Liver (tissue), 9 donors: ENCODE measurements around the gene KSR1. TPM values are rescaled to one million over a fixed set of nuclear protein-coding genes. Genes with fewer than 3 reads are reported as not detected.

Source experiments
- DNase-seq: peaks from one replicate; pipeline ENCODE4 v3.0.0-alpha.2; 2017; ENCODE audit warnings: low spot score
- H3K27ac ChIP-seq, 2 donors: one replicate each; pipeline ENCODE4 v1.7.0; 2013; ENCODE audit warnings: inconsistent platforms in 2 of 2, low read length in 2 of 2, control low read depth in 1 of 2, low read depth in 1 of 2, mild to moderate bottlenecking in 1 of 2
- H3K27me3 ChIP-seq, 4 donors: one replicate each; pipeline versions ENCODE4 v1.6.1 to v1.7.0; 2013; ENCODE audit warnings: low read length in 3 of 4, inconsistent platforms in 1 of 4, mild to moderate bottlenecking in 1 of 4, moderate library complexity in 1 of 4; ENCODE audit not compliant: control insufficient read depth in 4 of 4, insufficient read depth in 4 of 4
- H3K36me3 ChIP-seq, 4 donors: one replicate each; pipeline versions ENCODE4 v1.6.1 to v1.7.0; 2013; ENCODE audit warnings: low read length in 3 of 4, mild to moderate bottlenecking in 3 of 4, low read depth in 1 of 4, moderate library complexity in 1 of 4; ENCODE audit not compliant: control insufficient read depth in 4 of 4, insufficient read depth in 3 of 4
- H3K4me1 ChIP-seq, 4 donors: one replicate each; pipeline versions ENCODE4 v1.6.1 to v1.7.0; 2013; ENCODE audit warnings: low read length in 3 of 4, mild to moderate bottlenecking in 3 of 4, moderate library complexity in 1 of 4; ENCODE audit not compliant: control insufficient read depth in 4 of 4, insufficient read depth in 4 of 4
- H3K4me3 ChIP-seq, 3 donors: one replicate each; pipeline versions ENCODE4 v1.6.1 to v1.7.0; 2013; ENCODE audit warnings: low read length in 3 of 3, control low read depth in 1 of 3, low read depth in 1 of 3, mild to moderate bottlenecking in 1 of 3
- H3K9ac ChIP-seq, 2 donors: one replicate each; pipeline ENCODE4 v1.7.0; 2013; ENCODE audit warnings: low read length in 2 of 2, mild to moderate bottlenecking in 2 of 2, moderate library complexity in 2 of 2, control low read depth in 1 of 2, low read depth in 1 of 2
- H3K9me3 ChIP-seq, 4 donors: one replicate each; pipeline versions ENCODE4 v1.6.1 to v1.7.0; 2013; ENCODE audit warnings: low read length in 3 of 4; ENCODE audit not compliant: control insufficient read depth in 4 of 4
- EGR1 ChIP-seq, 2 donors: IDR thresholded peaks; 2 replicates each; pipeline ENCODE4 v1.6.1; 2016 to 2018; ENCODE audit warnings: antibody characterized with exemption in 2 of 2, low read depth in 2 of 2
- FOXA1 ChIP-seq: IDR thresholded peaks from 2 replicates; pipeline ENCODE4 v1.6.1; 2016; ENCODE audit warnings: antibody characterized with exemption
- FOXA2 ChIP-seq: IDR thresholded peaks from 2 replicates; pipeline ENCODE4 v1.6.1; 2016; ENCODE audit warnings: antibody characterized with exemption
- GABPA ChIP-seq, 2 donors: IDR thresholded peaks in 1 of 2; conservative IDR thresholded peaks in 1 of 2; 2 replicates each; pipeline ENCODE4 v1.6.1; 2016; ENCODE audit warnings: antibody characterized with exemption in 2 of 2, mild to moderate bottlenecking in 1 of 2, moderate library complexity in 1 of 2
- HNF4A ChIP-seq, 2 donors: conservative IDR thresholded peaks; 2 replicates each; pipeline ENCODE4 v1.6.1; 2016; ENCODE audit warnings: antibody characterized with exemption in 2 of 2, mild to moderate bottlenecking in 2 of 2
- HNF4G ChIP-seq: IDR thresholded peaks from 2 replicates; pipeline ENCODE4 v1.6.1; 2016; ENCODE audit warnings: antibody characterized with exemption
- JUND ChIP-seq, 2 donors: IDR thresholded peaks; 2 replicates each; pipeline ENCODE4 v1.6.1; 2016; ENCODE audit warnings: antibody characterized with exemption in 2 of 2
- NR2F2 ChIP-seq: IDR thresholded peaks from 2 replicates; pipeline ENCODE4 v1.6.1; 2016; ENCODE audit warnings: antibody characterized with exemption
- RAD21 ChIP-seq, 2 donors: IDR thresholded peaks; 2 replicates each; pipeline ENCODE4 v1.6.1; 2016; ENCODE audit warnings: antibody characterized with exemption in 2 of 2, mild to moderate bottlenecking in 2 of 2
- RXRA ChIP-seq, 2 donors: IDR thresholded peaks; 2 replicates each; pipeline ENCODE4 v1.6.1; 2017 to 2018; ENCODE audit warnings: antibody characterized with exemption in 2 of 2, mild to moderate bottlenecking in 1 of 2
- SP1 ChIP-seq: IDR thresholded peaks from 2 replicates; pipeline ENCODE4 v1.6.1; 2018; ENCODE audit warnings: antibody characterized with exemption, mild to moderate bottlenecking
- TAF1 ChIP-seq: conservative IDR thresholded peaks from 2 replicates; pipeline ENCODE4 v1.6.1; 2016; ENCODE audit warnings: antibody characterized with exemption, mild to moderate bottlenecking
- YY1 ChIP-seq: IDR thresholded peaks from 2 replicates; pipeline ENCODE4 v1.6.1; 2016; ENCODE audit warnings: antibody characterized with exemption, mild to moderate bottlenecking
- WGBS: extraction: QIAGEN DNeasy Blood & Tissue Kit; methylation state at CpG from one replicate; pipeline ENCODE4 v1.1.7; 2013; 5-methylcytosine and 5-hydroxymethylcytosine counted together
- polyA plus RNA-seq, 2 donors: library from polyadenylated mRNA; stranded (reverse) in 1 of 2; unstranded in 1 of 2; fragments of 200-250 nt in 1 of 2; fragments of >200 nt in 1 of 2; fragmentation: Nextera tagmentation in 1 of 2; extraction: Ambion mirVana in 1 of 2; gene quantifications; one replicate each; pipeline versions ENCODE4 v1.2.1 to v1.2.3, GENCODE V29; 2013 to 2015
- total RNA-seq, 2 donors: library from RNA; depleted of rRNA; stranded (reverse); fragments of >200 nt; gene quantifications; one replicate each; pipeline ENCODE4 v1.2.3, GENCODE V29; 2014
- TF ChIP-seq, protein P1 (sequence below): fragments of 150-350 bp; IDR thresholded peaks from 2 replicates; pipeline ENCODE4 v1.5.1; 2017; ENCODE audit warnings: improper control_type of control experiment, low read depth, low read length; ENCODE audit not compliant: missing input control
- TF ChIP-seq, protein P2 (sequence below): IDR thresholded peaks from 2 replicates; pipeline ENCODE4 v1.6.1; 2016; ENCODE audit warnings: antibody characterized with exemption
- TF ChIP-seq, protein P3 (sequence below): IDR thresholded peaks from 2 replicates; pipeline ENCODE4 v1.6.1; 2016; ENCODE audit warnings: antibody characterized with exemption
- TF ChIP-seq, protein P4 (sequence below): IDR thresholded peaks from 2 replicates; pipeline ENCODE4 v1.6.1; 2016; ENCODE audit warnings: antibody characterized with exemption, mild to moderate bottlenecking
- TF ChIP-seq, protein P5 (sequence below): IDR thresholded peaks from 2 replicates; pipeline ENCODE4 v1.6.1; 2016; ENCODE audit warnings: antibody characterized with exemption
- donor health status: healthy.
- donor health status: healthy.
- donor health status: healthy.
- donor health status: healthy.
- donor health status: healthy.

KSR1 gene
- total and polyA plus RNA-seq, 4 donors: 1.2 to 9.0 (median 4.1) TPM

DNA sequence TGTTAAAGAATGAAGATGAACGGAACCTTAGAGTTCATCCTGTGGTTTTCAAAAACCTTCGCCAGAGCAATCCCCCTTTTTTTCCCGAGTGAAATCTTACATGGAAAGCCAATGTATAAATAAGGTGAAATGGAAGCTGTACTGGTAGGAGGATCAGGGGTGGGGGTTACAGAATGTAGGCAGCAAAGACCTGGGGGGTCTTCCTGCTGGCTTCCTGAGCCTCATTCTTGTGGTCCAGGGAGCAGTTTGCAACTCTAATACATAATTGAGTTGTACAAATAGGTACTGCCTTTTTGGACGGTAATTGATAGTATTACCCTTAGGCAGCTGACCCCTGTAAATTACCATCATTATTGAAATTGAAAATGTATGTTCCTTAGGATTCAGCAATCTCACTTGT is 34.1 kb downstream of the KSR1 start:
- no peak for TF ChIP-seq FOXA1
- TF ChIP-seq JUND (IDR thresholded peaks at IDR 0.05): no peak
- no peak for TF ChIP-seq GABPA (IDR thresholded peaks at IDR 0.05 in 1 of 2, conservative IDR thresholded peaks at IDR 0.05 in 1 of 2)
- TF ChIP-seq, protein P1, sequence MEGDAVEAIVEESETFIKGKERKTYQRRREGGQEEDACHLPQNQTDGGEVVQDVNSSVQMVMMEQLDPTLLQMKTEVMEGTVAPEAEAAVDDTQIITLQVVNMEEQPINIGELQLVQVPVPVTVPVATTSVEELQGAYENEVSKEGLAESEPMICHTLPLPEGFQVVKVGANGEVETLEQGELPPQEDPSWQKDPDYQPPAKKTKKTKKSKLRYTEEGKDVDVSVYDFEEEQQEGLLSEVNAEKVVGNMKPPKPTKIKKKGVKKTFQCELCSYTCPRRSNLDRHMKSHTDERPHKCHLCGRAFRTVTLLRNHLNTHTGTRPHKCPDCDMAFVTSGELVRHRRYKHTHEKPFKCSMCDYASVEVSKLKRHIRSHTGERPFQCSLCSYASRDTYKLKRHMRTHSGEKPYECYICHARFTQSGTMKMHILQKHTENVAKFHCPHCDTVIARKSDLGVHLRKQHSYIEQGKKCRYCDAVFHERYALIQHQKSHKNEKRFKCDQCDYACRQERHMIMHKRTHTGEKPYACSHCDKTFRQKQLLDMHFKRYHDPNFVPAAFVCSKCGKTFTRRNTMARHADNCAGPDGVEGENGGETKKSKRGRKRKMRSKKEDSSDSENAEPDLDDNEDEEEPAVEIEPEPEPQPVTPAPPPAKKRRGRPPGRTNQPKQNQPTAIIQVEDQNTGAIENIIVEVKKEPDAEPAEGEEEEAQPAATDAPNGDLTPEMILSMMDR: no peak
- TF ChIP-seq, protein P2, sequence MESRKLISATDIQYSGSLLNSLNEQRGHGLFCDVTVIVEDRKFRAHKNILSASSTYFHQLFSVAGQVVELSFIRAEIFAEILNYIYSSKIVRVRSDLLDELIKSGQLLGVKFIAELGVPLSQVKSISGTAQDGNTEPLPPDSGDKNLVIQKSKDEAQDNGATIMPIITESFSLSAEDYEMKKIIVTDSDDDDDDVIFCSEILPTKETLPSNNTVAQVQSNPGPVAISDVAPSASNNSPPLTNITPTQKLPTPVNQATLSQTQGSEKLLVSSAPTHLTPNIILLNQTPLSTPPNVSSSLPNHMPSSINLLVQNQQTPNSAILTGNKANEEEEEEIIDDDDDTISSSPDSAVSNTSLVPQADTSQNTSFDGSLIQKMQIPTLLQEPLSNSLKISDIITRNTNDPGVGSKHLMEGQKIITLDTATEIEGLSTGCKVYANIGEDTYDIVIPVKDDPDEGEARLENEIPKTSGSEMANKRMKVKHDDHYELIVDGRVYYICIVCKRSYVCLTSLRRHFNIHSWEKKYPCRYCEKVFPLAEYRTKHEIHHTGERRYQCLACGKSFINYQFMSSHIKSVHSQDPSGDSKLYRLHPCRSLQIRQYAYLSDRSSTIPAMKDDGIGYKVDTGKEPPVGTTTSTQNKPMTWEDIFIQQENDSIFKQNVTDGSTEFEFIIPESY: no peak
- TF ChIP-seq, protein P3, sequence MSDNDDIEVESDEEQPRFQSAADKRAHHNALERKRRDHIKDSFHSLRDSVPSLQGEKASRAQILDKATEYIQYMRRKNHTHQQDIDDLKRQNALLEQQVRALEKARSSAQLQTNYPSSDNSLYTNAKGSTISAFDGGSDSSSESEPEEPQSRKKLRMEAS: no peak
- TF ChIP-seq NR2F2: no peak
- TF ChIP-seq HNF4G: no peak
- no peak for TF ChIP-seq RAD21 (IDR thresholded peaks at IDR 0.05)
- no peak for TF ChIP-seq RXRA (IDR thresholded peaks at IDR 0.05)
- TF ChIP-seq TAF1: no peak
- TF ChIP-seq FOXA2: no peak
- TF ChIP-seq, protein P4, sequence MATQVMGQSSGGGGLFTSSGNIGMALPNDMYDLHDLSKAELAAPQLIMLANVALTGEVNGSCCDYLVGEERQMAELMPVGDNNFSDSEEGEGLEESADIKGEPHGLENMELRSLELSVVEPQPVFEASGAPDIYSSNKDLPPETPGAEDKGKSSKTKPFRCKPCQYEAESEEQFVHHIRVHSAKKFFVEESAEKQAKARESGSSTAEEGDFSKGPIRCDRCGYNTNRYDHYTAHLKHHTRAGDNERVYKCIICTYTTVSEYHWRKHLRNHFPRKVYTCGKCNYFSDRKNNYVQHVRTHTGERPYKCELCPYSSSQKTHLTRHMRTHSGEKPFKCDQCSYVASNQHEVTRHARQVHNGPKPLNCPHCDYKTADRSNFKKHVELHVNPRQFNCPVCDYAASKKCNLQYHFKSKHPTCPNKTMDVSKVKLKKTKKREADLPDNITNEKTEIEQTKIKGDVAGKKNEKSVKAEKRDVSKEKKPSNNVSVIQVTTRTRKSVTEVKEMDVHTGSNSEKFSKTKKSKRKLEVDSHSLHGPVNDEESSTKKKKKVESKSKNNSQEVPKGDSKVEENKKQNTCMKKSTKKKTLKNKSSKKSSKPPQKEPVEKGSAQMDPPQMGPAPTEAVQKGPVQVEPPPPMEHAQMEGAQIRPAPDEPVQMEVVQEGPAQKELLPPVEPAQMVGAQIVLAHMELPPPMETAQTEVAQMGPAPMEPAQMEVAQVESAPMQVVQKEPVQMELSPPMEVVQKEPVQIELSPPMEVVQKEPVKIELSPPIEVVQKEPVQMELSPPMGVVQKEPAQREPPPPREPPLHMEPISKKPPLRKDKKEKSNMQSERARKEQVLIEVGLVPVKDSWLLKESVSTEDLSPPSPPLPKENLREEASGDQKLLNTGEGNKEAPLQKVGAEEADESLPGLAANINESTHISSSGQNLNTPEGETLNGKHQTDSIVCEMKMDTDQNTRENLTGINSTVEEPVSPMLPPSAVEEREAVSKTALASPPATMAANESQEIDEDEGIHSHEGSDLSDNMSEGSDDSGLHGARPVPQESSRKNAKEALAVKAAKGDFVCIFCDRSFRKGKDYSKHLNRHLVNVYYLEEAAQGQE: no peak
- no peak for TF ChIP-seq EGR1 (IDR thresholded peaks at IDR 0.05; ENCODE audit: low read depth in 2 of 2)
- no peak for TF ChIP-seq HNF4A (conservative IDR thresholded peaks at IDR 0.05)
- no peaks in the 10 kb centered on the region for H3K27me3 ChIP-seq
- peaks cover 0 to 17% (median 11%) of the 10 kb centered on the region in 4 donors for H3K4me1 ChIP-seq
- 89% methylated on average over 4 of the region's 4 CpGs for WGBS
- no peak overlapping the region for H3K9ac ChIP-seq
- no peaks in the 10 kb centered on the region for H3K9me3 ChIP-seq
- no peaks in the 10 kb centered on the region for H3K36me3 ChIP-seq
- no peak for DNase-seq
- no peak overlapping the region for H3K27ac ChIP-seq
- H3K4me3 ChIP-seq: no peak overlapping the region

DNA sequence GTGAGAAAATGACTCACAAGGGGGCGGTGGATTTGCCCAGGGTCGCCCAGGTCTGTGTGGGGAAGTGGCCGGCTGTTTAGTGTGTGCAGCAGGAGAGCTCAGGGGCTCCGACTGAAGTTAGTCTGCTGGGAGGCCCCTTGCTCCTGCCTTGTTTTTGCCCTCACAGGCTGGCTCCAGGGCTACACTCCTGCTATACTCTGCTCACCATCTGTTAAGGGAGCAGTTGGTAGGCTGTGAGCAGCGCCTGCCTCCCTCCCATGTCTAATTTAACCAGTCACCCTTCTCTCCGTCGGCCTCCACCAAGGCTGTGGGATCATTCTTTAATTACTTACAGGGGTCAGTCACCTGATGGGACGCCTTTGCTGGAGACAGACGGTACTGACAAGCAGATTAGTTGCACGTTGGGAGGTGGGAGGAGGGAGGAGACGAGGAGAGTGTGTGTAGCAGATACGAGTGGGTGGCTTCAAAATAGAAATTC is 35.5 kb downstream of the KSR1 start:
- Histone ChIP-seq H3K27ac (no peak overlapping the region), H3K4me1 (peaks cover 3 to 29% (median 19%) of the 10 kb centered on the region in 4 donors)
- 85% methylated on average over 12 of the region's 12 CpGs for WGBS
- TF ChIP-seq GABPA (IDR thresholded peaks at IDR 0.05 in 1 of 2, conservative IDR thresholded peaks at IDR 0.05 in 1 of 2) (no peak), JUND (IDR thresholded peaks at IDR 0.05) (no peak), SP1 (no peak), RXRA (IDR thresholded peaks at IDR 0.05) (no peak), HNF4G (no peak), TAF1 (no peak), NR2F2 (no peak), YY1 (no peak), RAD21 (IDR thresholded peaks at IDR 0.05) (no peak), EGR1 (IDR thresholded peaks at IDR 0.05; ENCODE audit: low read depth in 2 of 2) (no peak)
- TF ChIP-seq, protein P4: no peak
- TF ChIP-seq, protein P5, sequence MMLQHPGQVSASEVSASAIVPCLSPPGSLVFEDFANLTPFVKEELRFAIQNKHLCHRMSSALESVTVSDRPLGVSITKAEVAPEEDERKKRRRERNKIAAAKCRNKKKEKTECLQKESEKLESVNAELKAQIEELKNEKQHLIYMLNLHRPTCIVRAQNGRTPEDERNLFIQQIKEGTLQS: no peak
- TF ChIP-seq, protein P1: no peak

More for the DNA sequence above, 35.5 kb downstream of the KSR1 start:
- Histone ChIP-seq H3K4me3 (no peak overlapping the region), H3K27me3 (no peaks in the 10 kb centered on the region), H3K9ac (no peak overlapping the region), H3K36me3 (no peaks in the 10 kb centered on the region), H3K9me3 (no peaks in the 10 kb centered on the region)
- peak; percentile 71 for DNase-seq
